HG03060 (cell line): ENCODE data around the gene CPLX4.

ENCODE experiments used
- ATAC-seq: cut with Tn5 transposase; IDR thresholded peaks from one replicate; pipeline ENCODE4 v1.9.1; 2021; ENCODE audit warnings: low read depth, moderate number of reproducible peaks; ENCODE audit not compliant: unreplicated experiment

CPLX4 gene

DNA sequence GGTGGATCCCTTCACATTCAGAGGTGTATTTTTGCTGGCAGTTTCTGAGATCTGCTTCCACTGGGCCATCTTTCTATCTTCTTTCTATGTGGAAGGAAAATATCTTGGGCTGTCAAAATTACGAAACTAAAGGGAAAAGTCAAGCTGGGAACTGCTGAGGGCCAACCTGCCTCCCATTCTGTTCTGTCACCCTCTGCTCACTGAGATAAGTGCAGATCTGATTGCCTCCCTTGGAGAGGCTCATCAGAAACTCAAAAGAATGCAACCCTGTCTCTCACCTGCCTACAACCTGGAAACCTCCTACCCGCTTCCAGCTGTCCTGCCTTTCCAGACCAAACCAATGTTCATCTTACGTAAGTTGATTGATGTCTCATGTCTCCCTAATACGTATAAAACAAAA is 71.7 kb downstream of the CPLX4 start:
- ATAC-seq, result no peak
